Occipital lobe (tissue), 2 donors: ENCODE results near the gene IGF2. TPM values are rescaled to one million over a fixed set of nuclear protein-coding genes. Genes with fewer than 3 reads are reported as not detected.

Experiments used
- DNase-seq: peaks from one replicate; lab custom pipeline; 2025; lab: John Stamatoyannopoulos, UW
- total RNA-seq: library from RNA; depleted of rRNA; stranded (reverse); fragments of >200 nt; gene quantifications from one replicate; pipeline ENCODE4 v1.2.3, GENCODE V29; 2014

The IGF2 gene
- total RNA-seq, 1 donor from 2014 or later, result 25.6 TPM

DNA sequence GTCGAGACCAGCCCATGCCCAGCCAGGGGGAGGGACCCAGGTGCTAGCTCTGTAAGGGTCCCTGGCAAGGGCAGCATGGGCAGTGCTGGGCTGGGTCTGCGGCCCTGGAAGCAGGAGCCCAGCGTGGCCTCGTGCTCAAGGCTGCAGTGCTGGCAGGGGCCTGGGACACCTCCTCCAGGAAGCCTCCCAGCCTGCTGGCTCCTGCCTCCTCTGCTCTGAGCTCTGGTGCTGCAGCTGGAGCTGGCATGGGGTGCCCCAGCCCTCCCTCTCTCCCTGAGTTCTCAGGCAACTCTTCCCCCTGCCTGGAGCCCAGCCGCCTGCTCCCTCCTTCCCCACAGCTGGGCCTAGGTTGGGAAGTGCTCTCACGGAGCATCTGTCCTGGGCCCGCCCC is 15.0 kb upstream of the IGF2 start:
- no peak for DNase-seq

GRCh38 chr11:2153581-2154194 is 14.5 kb upstream of the IGF2 start:
- DNase-seq, result no peak

GRCh38 chr11:2151500-2152257 is 12.5 kb upstream of the IGF2 start:
- DNase-seq, result peak; percentile 34

DNA sequence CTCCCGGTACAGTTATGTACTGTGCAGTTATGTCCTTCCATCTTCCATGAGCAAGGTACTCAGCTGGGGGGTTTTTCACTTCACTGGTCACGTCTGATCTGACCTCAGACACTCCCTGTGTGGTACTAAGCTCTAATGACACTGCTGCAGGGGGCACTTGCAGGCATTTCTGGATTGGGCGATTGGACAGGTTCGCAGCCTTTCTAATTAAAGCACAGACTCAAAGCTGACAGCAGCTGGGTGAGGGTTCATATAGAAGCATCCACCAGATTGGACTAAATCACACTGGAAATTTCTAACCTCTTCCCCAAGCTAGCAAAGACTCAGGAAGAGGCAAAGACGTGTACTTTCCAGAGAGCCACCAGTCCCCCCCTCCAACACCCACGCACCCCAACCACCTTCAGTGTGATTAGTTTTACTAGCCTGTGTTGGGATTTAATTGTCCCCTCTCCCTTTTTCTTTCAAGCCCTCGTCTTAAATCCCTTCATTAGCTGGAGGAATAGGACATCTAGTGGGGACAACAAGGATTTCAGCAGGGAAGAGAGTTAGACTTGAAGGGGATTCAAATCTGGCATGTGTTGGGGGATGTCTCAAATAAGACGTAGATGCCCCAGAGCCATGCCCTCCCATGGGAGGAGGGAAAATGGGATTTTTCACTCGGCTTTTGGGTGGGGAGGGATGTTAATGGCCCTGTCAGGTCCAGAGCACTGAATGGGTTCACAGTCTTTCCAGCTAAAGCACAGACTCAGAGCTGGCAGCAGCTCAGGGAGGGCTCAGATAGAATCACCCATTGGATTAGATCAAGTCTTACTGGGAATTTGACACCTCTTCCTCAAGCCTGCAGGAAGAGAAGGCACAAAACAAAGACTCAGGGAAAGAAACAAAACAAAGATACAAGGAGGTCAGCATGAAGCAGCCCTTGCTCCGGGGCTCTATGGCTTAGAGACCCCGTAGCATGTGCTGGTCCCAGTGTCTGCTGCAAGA is 11.0 kb upstream of the IGF2 start:
- no peak for DNase-seq

DNA sequence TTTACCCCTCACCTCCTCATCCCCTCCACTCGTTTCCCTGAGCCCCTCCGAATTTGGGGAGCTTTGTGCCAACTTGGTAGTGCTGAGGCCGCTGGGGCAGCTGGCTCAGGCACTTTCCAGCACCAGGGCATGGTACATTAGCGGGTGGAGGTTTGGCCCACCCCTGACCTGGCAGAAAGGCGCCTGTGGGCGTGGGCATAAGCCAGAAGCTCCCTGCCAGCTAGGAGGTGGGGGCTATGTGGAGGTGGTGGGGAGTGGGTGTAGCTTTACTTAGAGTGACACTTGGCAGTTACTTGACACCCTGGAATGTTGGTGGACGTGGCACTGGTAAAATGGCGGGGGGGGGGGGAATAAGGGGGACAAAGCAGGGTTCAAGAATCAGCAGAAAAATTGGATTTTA is 10.3 kb upstream of the IGF2 start:
- DNase-seq, result no peak

DNA sequence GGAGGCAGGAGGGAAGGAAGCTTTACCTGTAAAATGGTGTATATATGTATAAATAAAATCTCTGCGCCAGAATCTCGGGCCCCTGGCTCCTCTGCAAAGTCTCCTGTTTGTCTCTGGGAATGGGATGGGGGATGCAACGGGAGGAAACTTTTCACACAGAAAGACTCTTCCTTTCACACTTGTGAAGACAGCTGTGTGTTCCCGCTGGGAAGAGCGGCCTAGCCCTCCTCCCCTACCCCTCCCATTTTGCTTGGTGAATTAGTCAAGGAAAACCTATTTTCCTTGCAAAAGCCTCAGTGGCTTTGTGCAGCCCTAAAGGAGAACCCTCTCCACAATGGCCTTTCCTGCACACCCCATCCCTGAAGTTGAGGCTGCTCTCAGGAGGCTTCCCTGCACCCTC is 9.4 kb upstream of the IGF2 start:
- no peak for DNase-seq

- no peak for DNase-seq
Measured at GRCh38 chr11:2147391-2147790, 8.2 kb upstream of the IGF2 start.

DNA sequence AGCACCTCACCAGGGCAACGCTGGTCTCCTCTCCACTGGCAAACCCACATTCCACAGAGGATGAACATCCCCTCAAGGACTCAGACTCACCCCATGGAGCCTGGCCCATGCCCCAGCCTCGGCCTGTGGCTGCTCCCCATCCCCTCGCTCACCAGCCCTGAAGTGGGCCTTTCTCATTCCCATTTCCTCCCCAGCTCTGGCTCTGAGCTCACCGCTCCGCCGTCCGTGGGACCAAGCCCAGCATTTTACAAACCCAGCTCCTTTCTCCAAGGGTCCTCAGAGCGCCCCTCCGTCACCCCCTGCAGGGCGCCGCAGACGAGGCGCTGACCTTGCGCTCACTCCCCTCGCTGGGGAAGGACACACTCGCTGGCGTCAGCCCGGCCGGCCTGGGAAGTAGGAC is 6.9 kb upstream of the IGF2 start:
- DNase-seq, result no peak

DNA sequence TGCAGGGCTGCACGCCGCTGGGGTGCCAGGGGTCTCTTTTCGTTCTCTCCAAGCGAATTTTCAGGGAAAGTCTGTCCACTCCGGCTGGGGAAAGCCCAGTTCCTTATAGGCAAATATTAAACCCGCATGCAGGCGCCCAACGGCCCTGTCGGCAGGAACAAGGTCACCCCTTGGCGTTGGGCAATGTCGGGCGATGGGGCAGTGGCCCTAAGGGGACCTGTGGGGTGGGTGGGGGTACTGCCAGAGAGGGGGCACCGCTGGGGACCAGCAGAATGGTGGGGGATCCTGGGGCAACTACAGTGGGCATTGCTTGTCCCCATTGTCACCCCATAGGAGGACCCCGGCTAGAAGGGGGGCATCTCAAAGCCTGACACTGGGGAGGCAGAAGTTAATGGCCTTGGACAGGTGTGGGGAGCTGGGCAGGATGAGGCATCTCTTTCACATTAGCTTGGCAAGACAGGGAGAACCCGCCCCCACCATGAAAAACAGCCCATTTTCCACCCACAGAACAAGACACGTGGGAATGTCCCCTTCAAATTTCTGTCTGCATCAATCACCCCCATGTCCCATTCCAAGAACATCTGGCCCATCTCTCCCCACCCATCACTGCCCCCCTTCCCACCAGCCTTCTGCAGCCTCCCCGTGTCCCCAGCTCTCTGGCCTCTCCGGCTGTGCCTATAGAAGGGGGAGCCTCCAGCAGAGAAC is 5.5 kb upstream of the IGF2 start:
- DNase-seq, result no peak

DNA sequence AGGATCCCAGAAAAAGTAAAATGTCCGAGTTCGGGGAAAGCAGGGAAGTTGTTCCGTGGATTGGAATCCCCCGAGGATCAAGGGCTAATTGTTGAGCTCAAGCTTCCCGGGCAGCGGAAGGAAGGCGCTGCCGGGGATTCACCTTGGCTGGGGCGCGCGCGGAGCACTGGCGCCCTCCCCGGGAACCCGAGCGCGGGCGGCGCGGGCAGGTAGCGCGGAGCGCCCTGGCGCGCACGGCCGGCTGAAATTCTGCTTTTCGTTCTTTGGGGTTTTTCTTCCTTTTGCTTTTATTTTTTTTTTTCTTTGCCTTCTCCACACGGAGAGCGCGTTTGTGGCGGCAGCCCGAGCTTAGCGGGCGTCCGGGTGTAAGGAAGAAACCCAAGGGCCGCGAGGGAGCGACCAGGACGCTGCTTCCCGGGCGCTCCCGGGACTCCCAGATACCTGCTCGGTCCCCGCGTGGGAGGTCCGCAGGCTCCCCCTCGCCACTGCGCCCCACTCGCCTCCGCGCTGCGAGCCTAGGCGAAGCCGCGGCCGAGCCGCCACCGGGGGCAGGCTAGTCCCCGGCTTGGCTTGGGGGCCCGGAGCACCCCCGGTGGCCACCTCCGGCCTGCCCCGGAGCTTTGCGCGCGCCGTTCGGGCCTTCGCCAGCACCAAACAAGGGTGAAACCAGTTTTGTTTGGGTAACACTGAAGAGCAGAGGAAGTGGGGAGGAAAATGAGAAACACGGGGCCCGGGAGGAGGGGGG is 4.8 kb upstream of the IGF2 start:
- no peak for DNase-seq

DNA sequence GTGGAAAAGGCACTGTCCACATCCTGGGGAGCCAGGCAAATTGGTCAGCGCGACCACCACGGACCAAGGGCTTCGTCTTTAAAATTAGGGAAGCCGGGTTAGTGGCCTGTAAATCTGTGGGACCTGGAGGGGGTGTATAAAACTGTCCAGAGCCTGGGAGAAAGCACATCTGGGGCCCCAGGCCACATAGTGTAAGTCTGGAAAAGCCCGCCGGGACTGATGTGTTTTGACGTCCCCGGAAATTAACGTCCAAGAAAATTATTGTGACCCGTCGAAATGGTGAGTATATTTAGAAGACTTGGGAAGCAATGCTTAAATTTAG is 4.2 kb upstream of the IGF2 start:
- DNase-seq, result no peak

DNA sequence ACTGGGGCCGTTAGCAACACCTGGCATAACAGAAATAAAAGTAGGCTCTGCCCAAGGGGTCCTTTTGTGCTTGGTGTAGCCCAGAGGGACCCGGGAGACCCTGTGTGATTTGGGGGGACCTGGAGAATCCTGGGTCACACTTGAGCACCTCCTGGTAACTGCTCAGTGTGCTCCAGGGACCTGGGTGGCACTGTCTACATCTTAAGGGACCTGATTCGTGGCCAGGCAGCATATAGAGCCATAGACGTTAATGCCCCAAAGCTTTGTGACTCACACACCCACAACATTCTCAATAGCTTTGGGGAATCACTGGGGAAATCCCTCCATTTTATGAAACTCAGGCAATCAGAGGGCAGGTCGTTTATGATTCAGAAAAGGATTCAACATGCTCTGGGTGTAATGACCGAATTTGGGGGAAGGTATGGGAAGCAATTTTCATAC is 3.6 kb upstream of the IGF2 start:
- DNase-seq, result no peak

- no peak for DNase-seq
Measured at GRCh38 chr11:2142300-2142759, 3.1 kb upstream of the IGF2 start.

- DNase-seq, result no peak
Measured at GRCh38 chr11:2140411-2141400, 1.5 kb upstream of the IGF2 start.

DNA sequence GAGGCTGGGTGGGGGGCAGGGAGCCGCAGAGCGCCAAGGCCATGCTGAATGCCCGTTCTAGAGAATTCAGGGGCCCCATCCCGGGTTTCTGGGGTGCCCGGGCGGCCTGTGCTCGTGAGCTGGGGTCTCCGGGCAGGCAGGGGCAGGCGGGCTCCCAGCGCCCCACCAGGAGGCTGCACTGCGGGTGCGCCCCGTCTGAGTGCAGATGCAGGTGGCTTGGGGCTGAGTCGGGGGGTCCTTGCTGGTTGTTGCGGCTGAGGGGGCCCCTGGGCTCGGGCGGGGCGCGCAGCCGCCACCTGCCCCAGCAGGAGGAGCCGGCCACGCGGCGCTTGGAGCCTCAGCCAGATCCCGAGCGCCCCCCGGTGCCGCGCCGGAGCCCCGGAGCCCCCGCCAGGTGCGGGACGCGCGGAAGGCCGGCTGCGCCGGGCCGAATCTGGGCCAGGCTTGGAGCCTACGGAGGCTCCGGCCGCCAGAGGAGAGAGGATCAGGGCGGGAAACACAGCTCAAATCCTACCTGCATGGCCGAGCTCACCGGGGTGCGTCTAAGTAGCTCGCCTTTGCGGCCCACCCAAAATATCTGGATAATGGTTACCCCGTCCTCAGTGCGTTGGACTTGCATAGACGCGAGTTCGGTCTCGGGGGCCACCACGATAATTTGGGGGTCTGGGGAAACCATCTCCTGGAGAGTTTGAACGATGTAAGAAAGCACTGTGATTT is 590 bp upstream of the IGF2 start:
- DNase-seq, result no peak

GRCh38 chr11:2138431-2139122 is 612 bp downstream of the IGF2 start:
- DNase-seq, result no peak

- DNase-seq, result no peak
Measured at GRCh38 chr11:2138068-2138430, 1.1 kb downstream of the IGF2 start.
